ENCODE results near the gene CTR9.
A peak's percentile ranks its signal among the peaks of the same experiment; 100 is the strongest.

The CTR9 gene

GRCh38 chr11:10750838-10751580, at the start of gene CTR9:
Gene CTR9 (plus strand): TSS chr11:10751246. CDS start chr11:10751413, 167 bp downstream.
- Histone ChIP-seq H3K9ac (peak within 1 kb of the TSS; percentile 62; the same call in 1 of the 2 replicates), H3K27me3 (ENCODE audit: insufficient read depth, low read depth) (no peaks in the 10 kb centered on the region), H3K4me3 (IDR thresholded peaks at IDR 0.05; ENCODE audit: insufficient read depth, low read depth, low read length) (no peak within 1 kb of the TSS), H4K20me1 (ENCODE audit: insufficient read depth) (no peaks in the 10 kb centered on the region), H2AFZ (ENCODE audit: low read depth) (peak within 1 kb of the TSS; percentile 100), H3K4me2 (peak within 1 kb of the TSS; percentile 89), H3K27ac (peak within 1 kb of the TSS; percentile 76), H3K79me2 (ENCODE audit: insufficient read depth, low read depth) (peaks cover 18% of the 10 kb centered on the region), H3K36me3 (ENCODE audit: insufficient read depth) (no peaks in the 10 kb centered on the region; the same call in 1 of the 2 replicates), H3K4me1 (ENCODE audit: low read depth, poor library complexity, severe bottlenecking) (peaks cover 22% of the 10 kb centered on the region)
- no peak for TF ChIP-seq CTCF (conservative IDR thresholded peaks at IDR 0.05; ENCODE audit: low read depth, low read length)

- Histone ChIP-seq H3K4me2 (no peak overlapping the region), H2AFZ (ENCODE audit: low read depth) (no peak overlapping the region), H3K27ac (no peak overlapping the region), H3K36me3 (ENCODE audit: insufficient read depth) (no peaks in the 10 kb centered on the region), H4K20me1 (ENCODE audit: insufficient read depth) (no peaks in the 10 kb centered on the region), H3K79me2 (ENCODE audit: insufficient read depth, low read depth) (no peaks in the 10 kb centered on the region), H3K4me3 (IDR thresholded peaks at IDR 0.05; ENCODE audit: insufficient read depth, low read depth, low read length) (no peak overlapping the region), H3K9ac (no peak overlapping the region), H3K27me3 (ENCODE audit: insufficient read depth, low read depth) (no peaks in the 10 kb centered on the region), H3K4me1 (ENCODE audit: low read depth, poor library complexity, severe bottlenecking) (no peaks in the 10 kb centered on the region)
- no peak for TF ChIP-seq CTCF (conservative IDR thresholded peaks at IDR 0.05; ENCODE audit: low read depth, low read length)
These were observed 49.1 kb upstream of the CTR9 start for GRCh38 chr11:10701982-10702381.

- H3K4me1 ChIP-seq (ENCODE audit: low read depth, poor library complexity, severe bottlenecking): no peaks in the 10 kb centered on the region
- no peak overlapping the region for H3K27ac ChIP-seq
- H2AFZ ChIP-seq (ENCODE audit: low read depth): no peak overlapping the region
- TF ChIP-seq CTCF (conservative IDR thresholded peaks at IDR 0.05; ENCODE audit: low read depth, low read length): no peak
- H3K4me3 ChIP-seq (IDR thresholded peaks at IDR 0.05; ENCODE audit: insufficient read depth, low read depth, low read length): no peak overlapping the region
- no peaks in the 10 kb centered on the region for H3K36me3 ChIP-seq (ENCODE audit: insufficient read depth)
- H3K4me2 ChIP-seq: no peak overlapping the region
- no peak overlapping the region for H3K9ac ChIP-seq
- H3K27me3 ChIP-seq (ENCODE audit: insufficient read depth, low read depth): no peaks in the 10 kb centered on the region
- H4K20me1 ChIP-seq (ENCODE audit: insufficient read depth): no peaks in the 10 kb centered on the region
- H3K79me2 ChIP-seq (ENCODE audit: insufficient read depth, low read depth): no peaks in the 10 kb centered on the region
These were observed 42.9 kb upstream of the CTR9 start for GRCh38 chr11:10708131-10708530.

- H3K9ac ChIP-seq: no peak overlapping the region
- H3K36me3 ChIP-seq (ENCODE audit: insufficient read depth): no peaks in the 10 kb centered on the region
These were observed 41.6 kb upstream of the CTR9 start for GRCh38 chr11:10709299-10710086.

More at GRCh38 chr11:10709299-10710086, 41.6 kb upstream of the CTR9 start:
- H3K4me2 ChIP-seq: no peak overlapping the region
- no peaks in the 10 kb centered on the region for H3K4me1 ChIP-seq (ENCODE audit: low read depth, poor library complexity, severe bottlenecking)
- H3K79me2 ChIP-seq (ENCODE audit: insufficient read depth, low read depth): no peaks in the 10 kb centered on the region
- H3K4me3 ChIP-seq (IDR thresholded peaks at IDR 0.05; ENCODE audit: insufficient read depth, low read depth, low read length): no peak overlapping the region
- H4K20me1 ChIP-seq (ENCODE audit: insufficient read depth): no peaks in the 10 kb centered on the region
- TF ChIP-seq CTCF (conservative IDR thresholded peaks at IDR 0.05; ENCODE audit: low read depth, low read length): no peak
- H3K27ac ChIP-seq: no peak overlapping the region
- no peak overlapping the region for H2AFZ ChIP-seq (ENCODE audit: low read depth)
- no peaks in the 10 kb centered on the region for H3K27me3 ChIP-seq (ENCODE audit: insufficient read depth, low read depth)
